Stimulated activated CD8-positive, alpha-beta memory T cell treated with anti-CD3 and anti-CD28 coated beads, Interleukin-15, amount 100 ng/mL, for 48 hours (primary cell): ENCODE measurements around the gene CHTF18.
"Not testable (repeated sequence)": the region's sequence is repeated elsewhere in the genome, so short reads cannot be mapped to it uniquely, and the experiment has no call there.

ENCODE experiments used
- DNase-seq, 2 donors: peaks; one replicate each; pipeline ENCODE4 v3.0.0-alpha.2; 2020; ENCODE audit warnings: low read depth in 2 of 2

Gene CHTF18

DNA sequence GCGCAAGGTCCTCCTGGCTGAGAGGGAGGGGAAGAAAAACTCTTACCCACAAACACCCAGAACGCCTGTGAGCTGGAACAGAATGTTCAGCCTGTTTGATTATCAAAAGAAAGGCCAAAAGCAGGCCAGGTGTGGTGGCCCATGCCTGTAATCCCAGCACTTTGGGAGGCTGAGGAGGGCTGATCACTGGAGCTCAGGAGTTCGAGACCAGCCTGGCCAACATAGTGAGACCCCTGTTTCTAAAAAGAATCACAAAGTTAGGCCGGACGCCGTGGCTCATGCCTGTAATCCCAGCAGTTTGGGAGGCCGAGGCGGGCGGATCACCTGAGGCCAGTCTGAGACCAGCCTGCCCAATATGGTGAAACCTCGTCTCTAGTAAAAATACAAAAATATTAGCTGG is 12.1 kb upstream of the CHTF18 start:
- DNase-seq, result not testable (repeated sequence)

GRCh38 chr16:776824-777223 is 11.6 kb upstream of the CHTF18 start:
- no peak for DNase-seq

- DNase-seq, result no peak
Measured at GRCh38 chr16:777826-778225, 10.6 kb upstream of the CHTF18 start.

GRCh38 chr16:778447-778846 is 10.0 kb upstream of the CHTF18 start:
- DNase-seq, result no peak

DNA sequence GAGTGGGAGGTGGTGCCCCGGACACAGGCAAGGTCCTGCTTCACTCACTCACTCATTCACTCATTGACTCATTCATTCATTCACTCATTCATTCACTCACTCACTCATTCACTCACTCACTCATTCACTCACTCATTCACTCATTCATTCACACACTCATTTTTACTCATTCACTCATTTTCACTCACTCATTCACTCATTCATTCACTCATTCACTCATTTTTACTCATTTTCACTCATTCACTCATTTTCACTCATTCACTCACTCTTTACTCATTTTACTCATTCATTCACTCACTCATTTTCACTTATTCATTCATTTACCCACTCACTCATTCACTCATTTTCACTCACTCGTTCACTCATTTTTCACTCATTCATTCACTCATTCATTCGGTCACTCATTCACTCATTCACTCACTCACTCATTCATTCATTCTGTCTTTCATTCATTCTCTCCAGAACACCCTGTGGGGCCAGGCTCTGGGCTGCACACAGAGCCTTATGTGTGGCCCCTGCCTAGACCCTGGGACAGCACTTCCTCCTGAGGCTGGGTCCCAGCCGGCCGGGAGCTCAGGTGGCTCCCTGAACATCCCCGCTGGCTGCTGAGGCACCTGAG is 9.4 kb upstream of the CHTF18 start:
- DNase-seq, result no peak

GRCh38 chr16:779561-779960 is 8.9 kb upstream of the CHTF18 start:
- DNase-seq, result no peak

- no peak for DNase-seq
Measured at GRCh38 chr16:780296-780695, 8.1 kb upstream of the CHTF18 start.

DNA sequence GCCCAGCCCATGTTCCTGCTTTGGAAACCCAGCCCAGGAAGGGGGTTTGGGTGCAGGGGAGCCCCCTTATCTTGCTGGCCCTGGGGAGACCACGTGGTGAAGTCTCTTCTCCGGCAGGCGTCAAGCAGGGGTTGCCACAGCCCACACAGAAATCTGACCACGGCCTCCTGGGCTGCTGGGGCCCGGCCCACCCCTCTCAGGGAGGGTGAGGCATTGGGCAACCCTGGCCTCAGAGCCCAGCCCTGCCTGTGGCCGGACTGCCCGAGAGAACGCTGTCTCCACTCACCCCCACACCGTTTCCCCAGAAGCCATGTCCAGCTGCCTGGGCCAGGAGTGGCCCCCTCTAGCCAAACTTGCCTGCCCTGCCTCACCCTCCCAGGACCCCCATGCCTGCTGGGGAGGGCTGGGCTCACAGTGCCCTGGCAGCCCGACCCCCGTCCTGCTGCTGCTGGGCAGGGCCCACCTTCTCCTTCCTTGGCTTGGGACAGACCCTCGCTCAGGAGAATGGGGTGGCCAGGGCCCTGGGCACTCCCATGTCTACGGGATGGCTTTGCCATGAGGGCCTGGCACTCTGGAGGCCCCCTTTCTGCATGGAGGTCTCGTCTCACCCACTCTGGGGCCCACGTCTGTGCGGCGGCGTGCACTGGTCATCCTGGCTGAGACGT is 6.9 kb upstream of the CHTF18 start:
- DNase-seq, result no peak

DNA sequence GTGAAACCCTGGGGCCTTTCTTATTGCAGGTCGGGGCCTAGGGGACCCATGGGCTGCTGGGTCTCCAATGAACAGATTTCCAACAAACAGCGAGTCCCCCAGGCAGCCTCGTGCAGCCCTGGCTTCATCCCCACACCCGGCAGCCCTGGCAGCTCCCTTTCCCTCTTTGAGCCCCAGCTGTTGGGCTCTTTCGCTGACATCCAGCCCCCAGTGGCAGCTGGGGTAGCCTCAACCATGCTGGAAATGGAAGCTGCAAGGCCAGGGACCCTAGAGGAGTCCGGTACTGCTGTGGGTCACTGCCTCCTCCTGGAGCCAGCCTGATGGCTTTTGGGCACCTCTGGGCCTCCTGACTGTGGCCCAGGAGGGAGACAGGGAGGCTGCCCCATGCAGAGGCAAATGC is 6.2 kb upstream of the CHTF18 start:
- no peak for DNase-seq

DNA sequence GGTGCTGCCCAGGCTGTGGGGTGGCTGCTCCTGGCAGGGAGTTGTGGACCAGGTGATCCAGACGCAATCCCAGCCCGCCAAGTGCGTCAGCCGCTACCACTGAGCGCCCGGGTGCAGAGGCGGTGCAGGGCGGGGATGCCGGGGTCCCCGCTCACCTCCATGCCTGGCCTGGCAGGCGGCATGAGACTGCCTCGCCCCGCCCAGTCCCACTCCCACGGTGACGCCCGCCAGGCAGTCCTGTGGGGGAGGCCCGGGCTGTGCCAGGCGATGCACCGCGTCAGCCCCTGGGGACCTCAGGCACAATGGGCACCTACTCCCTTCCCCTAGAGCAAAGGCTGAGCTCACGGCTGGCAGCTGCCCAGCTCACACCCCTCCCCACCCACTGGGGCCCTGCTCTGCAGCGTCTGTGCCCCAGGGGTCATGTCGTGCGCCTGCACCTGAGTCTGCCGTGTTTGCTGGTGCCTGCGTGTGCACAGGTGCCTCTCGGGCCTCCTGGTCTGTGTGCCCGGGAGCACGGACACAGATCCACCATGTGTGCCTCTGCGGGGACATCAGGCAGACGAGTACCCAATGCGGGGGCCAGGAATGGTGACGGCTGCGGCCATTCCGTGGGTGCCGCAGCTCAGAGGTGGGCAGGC is 5.5 kb upstream of the CHTF18 start:
- no peak for DNase-seq

GRCh38 chr16:783404-784161 is 4.8 kb upstream of the CHTF18 start:
- no peak for DNase-seq

DNA sequence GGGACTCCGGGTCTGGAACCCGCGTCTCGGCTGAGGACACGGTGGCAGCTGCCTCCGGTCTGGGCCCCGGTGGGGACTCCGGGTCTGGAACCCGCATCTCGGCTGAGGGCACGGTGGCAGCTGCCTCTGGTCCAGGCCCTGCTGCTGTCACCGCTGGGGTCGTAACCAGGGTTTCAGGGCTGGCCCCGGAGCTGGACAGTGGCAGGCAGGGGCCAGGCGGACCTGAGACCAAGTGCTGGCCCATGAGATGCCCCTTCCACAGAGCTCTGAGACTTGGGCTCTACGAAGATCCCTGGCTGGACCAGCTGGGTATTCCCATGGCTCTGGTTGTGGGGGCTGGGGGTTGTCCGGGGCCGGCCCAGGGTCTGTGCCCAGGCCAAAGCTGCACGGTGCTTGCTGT is 4.0 kb upstream of the CHTF18 start:
- DNase-seq, result no peak

- DNase-seq, result peak; percentile 57 to 64
Measured at GRCh38 chr16:785563-786535, 2.6 kb upstream of the CHTF18 start.

DNA sequence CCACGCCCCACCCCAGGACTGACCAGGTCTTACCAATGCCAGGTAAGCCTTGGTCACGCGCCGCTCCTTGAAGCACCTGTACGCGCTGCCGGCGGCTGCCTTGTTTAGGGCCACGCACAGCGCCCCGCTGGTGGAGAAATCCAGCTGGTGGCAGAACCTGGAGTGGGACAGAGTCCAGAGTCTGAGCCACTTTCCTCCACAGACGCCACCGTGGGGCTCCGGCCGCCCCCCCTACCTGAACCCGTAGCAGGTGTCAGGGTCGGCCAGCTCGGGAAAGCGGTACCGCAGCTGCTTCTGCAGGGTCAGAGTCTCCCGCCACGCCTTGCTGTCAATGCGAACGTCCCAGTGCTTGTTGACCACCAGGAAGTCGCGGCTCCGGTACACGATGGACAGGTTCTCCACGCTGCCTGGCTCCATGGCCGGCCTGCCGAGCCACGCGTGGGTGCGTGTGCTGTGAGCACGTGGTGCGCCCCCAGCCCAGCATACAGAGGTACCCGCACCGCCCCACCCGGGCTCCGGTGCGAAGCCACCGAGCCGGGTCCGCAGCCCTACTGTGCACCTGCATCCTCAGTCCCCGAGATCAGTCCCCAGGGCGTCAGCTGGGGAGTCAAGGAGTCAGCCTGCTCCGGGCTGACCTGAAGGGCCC is 976 bp upstream of the CHTF18 start:
- no peak for DNase-seq

- no peak for DNase-seq
Measured at GRCh38 chr16:787978-788398, 432 bp upstream of the CHTF18 start, which contains the start of gene RPUSD1. RPUSD1 (minus strand) TSS chr16:788381; CDS start chr16:787737, 644 bp downstream.

- no peak for DNase-seq
Measured at GRCh38 chr16:789191-789850, 901 bp downstream of the CHTF18 start.

GRCh38 chr16:790086-790485 is 1.7 kb downstream of the CHTF18 start:
- no peak for DNase-seq

DNA sequence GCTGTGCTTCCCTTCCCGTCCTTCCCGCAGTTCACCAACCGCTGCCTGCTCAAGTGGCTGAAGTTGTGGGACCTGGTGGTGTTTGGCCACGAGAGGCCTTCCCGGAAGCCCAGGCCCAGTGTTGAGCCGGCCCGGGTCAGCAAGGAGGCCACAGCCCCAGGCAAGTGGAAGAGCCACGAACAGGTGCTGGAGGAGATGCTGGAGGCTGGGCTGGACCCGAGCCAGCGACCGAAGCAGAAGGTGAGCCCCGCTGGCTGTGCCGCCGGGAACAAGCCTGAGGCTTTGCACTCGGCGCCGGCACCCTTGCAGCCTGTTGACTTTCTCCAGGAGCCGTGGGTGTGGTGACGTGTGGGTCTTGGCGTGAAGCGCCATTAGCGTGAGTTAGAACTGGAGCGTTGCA is 2.7 kb downstream of the CHTF18 start:
- DNase-seq, result no peak

DNA sequence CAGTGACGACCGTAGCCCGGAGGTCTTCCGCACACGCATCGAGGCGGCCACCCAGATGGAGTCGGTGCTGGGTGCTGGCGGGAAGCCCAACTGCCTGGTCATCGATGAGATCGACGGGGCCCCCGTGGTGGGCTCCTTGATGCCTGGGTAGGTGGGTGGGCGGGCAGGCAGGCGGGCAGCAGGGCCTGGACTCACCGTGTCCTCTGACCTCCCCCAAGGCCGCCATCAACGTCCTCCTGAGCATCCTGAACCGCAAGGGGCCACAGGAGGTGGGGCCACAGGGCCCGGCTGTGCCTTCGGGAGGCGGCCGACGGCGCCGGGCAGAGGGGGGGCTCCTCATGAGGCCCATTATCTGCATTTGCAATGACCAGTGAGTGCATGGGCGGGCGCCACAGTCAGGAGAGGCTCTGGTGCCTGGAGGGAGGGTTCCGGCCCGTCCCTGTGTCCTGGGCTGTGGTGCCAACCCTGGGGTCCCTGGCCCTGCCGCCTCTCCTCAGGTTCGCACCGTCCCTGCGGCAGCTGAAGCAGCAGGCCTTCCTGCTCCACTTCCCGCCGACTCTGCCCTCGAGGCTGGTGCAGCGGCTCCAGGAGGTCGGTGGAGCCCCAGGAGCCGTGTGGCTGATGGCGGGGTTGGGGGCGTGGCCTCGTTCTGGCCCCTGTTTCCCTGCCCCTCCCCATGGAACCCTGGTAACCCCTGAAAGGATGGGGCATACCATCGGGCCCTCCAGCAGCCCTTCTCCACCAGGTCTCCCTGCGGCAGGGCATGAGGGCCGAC is 4.0 kb downstream of the CHTF18 start:
- no peak for DNase-seq
